GM18526 (cell line): ENCODE measurements around the gene BBS2.

Experiments used
- POLR2A ChIP-seq: IDR thresholded peaks from 3 replicates; pipeline ENCODE4 v1.6.1; 2011; ENCODE audit not compliant: insufficient read length; ENCODE audit errors: extremely low read depth

The BBS2 gene

DNA sequence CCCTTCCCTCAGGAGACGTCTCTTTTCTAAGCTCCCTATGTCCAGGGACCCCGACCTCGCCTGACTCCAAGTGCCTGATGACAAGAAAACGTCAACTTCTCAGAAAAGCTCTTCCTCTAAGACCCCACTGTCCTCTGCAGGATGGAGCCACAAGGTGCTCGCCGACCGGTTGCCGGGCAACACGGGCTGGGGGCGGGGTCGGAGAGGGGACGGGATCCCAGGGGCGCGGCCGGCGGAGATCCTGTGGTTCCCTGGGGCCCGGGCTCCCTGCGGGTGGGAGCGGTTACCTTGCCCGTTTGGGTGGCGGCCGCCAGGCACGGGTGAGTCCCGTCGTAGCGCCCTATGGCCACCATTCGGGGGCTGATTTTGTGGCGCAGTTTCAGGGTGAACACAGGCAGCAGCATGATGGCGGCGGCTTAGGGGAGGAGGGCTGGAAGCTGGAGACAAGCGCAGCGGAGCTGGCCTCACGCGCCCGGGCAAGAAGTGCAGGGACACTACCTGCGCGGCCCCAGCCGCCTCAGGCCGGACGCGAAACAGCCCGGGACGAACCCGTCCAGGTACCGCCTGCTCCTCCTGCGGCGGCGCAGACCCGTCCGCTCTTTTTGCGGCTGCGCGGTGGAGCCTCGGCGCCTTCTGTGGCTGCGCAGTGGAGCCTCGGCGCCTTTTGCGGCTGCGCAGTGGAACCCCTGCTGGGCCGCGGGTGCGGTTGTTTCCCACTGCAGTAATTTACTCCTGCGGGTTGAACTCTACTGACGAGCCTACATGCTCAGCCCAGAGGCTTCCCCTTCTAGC lies at the start of gene BBS2:
Gene BBS2, minus strand, starts transcription at position 566 of the 792 bp plus-strand sequence. Its CDS starts 162 bp downstream, at position 404.
- TF ChIP-seq POLR2A: peak; percentile 70

GRCh38 chr16:56564793-56565477 lies 45.1 kb upstream of the BBS2 start, which contains the start of gene MT4:
MT4 (plus strand) TSS chr16:56565073; CDS start chr16:56565129, 56 bp downstream.
- no peak for TF ChIP-seq POLR2A

GRCh38 chr16:56561126-56561525 lies 41.3 kb upstream of the BBS2 start:
- TF ChIP-seq POLR2A: no peak

- TF ChIP-seq POLR2A: no peak
Measured at GRCh38 chr16:56560447-56560846, 40.6 kb upstream of the BBS2 start.

GRCh38 chr16:56559109-56559508 lies 39.3 kb upstream of the BBS2 start:
- no peak for TF ChIP-seq POLR2A

DNA sequence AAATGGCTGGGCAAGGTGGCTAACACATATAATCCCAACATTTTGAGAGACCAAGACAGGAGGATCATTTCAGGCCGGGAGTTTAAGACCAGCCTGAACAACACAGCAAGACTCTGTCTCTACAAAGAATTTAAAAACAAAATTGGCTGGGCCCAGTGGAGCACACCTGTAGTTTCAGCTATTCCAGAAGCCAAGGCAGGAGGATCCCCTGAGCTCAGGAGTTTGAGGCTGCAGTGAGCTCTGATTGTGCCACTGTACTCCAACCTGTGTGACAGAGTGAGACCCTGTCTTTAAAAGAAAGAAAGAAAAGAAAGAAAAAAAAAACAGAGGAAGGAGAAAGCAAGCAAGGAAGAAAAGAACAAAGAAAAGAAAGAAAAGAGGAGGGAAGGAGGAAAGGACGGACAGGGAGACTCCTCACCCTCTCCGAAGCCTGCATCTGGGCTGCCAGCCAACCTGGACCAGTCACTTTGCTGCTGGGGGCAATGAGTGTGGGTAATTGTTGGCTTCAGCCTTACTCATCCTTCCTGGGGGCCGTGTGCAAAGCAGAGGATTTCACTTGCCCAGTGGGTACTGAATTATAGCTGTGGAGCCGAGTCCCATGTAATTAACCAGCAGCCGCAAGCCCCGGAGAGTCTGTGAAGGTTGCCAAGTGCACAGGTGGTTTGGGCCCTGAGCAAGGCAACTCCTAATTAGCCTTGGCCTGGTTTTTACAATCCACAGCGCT lies 38.4 kb upstream of the BBS2 start:
- no peak for TF ChIP-seq POLR2A

DNA sequence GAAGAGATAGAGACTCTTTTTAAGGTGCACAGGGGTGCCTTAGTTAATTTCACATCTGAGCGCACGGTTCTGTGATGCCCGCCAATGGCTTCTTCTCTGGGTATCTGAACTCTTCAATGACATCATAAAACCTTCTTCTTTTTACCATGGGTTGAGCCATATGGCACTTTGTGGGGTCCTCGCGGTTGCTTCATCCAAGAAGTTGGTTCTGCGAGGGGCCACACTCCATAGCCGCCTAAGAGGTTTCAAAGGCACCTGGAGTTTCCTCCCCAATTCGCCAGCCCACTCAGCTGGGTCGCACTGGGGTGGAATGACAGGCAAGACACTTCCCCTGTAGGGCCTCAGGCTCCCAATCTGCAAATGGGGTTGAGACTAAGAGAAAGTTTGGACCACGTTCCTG lies 34.6 kb upstream of the BBS2 start:
- TF ChIP-seq POLR2A: no peak

DNA sequence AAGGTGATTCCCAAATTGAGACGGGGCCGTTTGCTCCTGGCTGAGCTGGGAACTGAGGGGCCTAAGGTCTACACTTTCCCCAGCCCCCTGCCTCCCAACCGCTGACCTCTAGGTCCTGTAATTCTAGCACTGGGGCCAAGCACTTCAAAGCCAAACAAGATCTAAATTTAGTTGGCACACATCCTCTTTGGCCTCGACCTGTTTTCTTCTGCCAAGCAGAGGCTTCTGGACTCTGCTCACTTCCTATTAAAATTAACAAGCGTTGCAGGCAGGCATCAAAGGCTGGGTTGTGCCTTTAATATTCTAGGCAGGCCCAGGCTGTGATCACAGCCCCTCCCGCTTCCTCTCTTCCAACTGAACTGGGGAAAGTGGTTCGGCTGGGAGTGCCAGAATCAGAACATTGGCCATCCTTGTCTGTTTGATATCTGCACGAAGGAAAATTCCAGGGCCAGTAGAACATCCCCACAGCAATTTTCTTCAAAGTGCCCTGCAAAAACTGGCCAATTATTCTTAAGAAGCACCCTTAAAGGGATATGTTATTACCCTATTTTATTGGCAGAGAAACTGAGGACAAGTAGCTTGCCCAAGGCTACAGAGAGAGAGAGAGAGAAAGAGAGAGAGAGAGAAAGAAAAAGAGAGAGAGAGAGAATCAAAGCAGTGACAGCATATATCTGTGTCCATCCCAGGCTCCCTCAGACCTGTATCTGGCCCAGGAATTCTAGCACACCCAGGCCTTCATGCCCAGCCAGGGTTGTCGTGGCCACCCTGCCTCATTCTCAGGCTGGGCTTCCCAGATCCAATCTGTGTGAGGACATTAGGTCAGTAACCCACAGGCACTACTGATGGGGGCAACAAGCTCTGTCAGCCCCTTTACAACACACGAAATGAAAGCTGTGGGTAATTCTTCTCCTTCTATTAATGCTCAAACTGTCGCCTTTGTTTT lies 32.2 kb upstream of the BBS2 start:
- TF ChIP-seq POLR2A: no peak

DNA sequence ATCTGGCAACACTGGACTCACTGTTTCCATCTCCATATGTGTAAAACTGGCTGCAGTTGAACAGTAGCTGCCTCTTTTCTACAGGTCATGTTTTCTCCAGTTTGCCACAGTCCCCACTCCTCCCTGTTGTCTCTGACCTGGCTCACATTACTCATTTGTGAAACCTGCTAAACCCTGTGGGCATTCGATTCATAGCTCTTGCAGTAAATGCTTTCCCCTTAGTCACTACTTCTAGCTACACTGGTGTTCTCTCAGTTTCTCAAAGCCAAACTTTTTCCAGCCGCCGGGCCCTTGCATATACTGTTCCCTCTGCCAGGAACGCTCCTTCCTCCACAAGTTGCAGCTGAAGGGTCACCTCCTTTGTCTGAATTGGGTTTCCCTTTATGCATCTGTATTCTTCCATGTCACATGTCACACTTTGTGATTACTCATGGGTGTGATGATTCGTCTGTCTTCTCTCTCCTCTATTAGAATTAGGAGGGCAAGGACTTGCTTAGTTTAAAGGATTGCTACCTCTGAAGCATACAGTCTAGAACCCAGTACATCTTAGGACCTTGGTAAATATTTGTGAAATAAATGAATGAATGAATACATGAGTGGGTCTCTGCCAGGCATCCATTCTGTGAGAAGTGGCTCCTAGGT lies 30.0 kb upstream of the BBS2 start:
- TF ChIP-seq POLR2A: no peak

DNA sequence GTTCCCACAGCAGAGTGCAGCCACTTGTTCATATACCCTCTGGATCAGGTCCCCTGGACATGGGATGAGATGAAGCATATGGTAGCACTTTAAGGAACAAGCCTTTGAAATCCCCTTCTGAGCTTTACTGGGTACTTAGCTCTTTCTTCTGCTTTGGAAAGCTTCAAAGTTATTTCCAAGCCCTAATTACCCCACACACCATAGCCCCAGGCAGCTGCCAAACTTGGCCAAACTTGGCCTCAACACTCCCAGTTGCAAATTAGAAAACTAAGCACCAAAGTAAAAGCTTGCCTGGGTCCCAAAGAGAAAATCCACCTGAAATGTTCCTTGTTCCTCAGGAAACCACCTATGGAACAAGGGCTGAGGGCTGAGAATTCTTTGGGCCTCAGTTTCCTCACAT lies 29.3 kb upstream of the BBS2 start:
- no peak for TF ChIP-seq POLR2A

GRCh38 chr16:56547949-56548567 lies 28.2 kb upstream of the BBS2 start:
- TF ChIP-seq POLR2A: no peak

GRCh38 chr16:56547120-56547948 lies 27.5 kb upstream of the BBS2 start:
- no peak for TF ChIP-seq POLR2A

- no peak for TF ChIP-seq POLR2A
Measured at GRCh38 chr16:56542039-56542438, 22.2 kb upstream of the BBS2 start.
